Posterior vena cava (tissue), 2 donors: ENCODE measurements around the gene CNTNAP2. TPM values are rescaled to one million over a fixed set of nuclear protein-coding genes. Genes with fewer than 3 reads are reported as not detected.

Source experiments
- DNase-seq: peaks from one replicate; pipeline ENCODE4 v3.0.0-alpha.2; 2020; ENCODE audit warnings: low spot score
- intact Hi-C, 2 donors: fragments of 100-400 bp; cut with DNase I; formaldehyde crosslinking; loops; one replicate each; pipeline versions ENCODE4 v1.14.1 to v1.14.2; 2022 to 2023
- total RNA-seq, 2 donors: library from RNA; stranded (reverse); fragmentation: NEBNext Ultra II Directional; extraction: Animal tissue kit (Norgen Biotek cat#: 25700); gene quantifications; one replicate each; pipeline ENCODE4 v1.2.1, GENCODE V29; 2021
- donor health status: DM: yes; HTN: yes; CAD: no.
- donor health status: DM: yes; HTN: yes; CAD: no.

The CNTNAP2 gene
- total RNA-seq, 2 donors from 2014 or later: not detected

GRCh38 chr7:146787266-146787665, 670.7 kb downstream of the CNTNAP2 start:
- intact Hi-C loops: loop anchor here in 1 of 2 donors (5.0 kb wide), 1 partner anchor 835 kb away; no protein-coding TSS in a partner anchor
- DNase-seq: no peak

- intact Hi-C loops: loop anchor here in 1 of 2 donors (5.0 kb wide), 1 partner anchor 834 kb away; no protein-coding TSS in a partner anchor
- DNase-seq: no peak
Observed at GRCh38 chr7:146788008-146788407, 671.4 kb downstream of the CNTNAP2 start.

- no peak for DNase-seq
- intact Hi-C loops: no loop called here
Observed at GRCh38 chr7:146791344-146792285, 675.0 kb downstream of the CNTNAP2 start.

DNA sequence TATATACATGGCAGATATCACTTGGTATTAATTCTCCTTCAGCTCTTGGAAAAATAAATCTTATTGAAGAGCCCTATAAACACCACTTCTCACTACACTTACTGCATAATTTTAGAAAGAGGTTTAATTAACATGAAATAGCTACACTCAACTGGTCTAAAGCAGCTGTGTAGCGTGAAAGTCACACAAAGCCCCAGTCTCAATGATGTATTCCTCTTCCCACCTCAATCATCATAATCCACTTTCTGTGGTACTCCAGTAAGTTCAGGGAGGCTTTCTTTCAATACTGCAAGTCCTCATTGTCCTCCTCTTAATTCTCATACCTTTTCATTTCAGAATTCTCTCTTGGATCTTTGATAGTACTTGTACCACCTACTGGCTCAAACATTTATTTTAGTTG, 688.0 kb downstream of the CNTNAP2 start:
- no peak for DNase-seq
- intact Hi-C loops: no loop called here

DNA sequence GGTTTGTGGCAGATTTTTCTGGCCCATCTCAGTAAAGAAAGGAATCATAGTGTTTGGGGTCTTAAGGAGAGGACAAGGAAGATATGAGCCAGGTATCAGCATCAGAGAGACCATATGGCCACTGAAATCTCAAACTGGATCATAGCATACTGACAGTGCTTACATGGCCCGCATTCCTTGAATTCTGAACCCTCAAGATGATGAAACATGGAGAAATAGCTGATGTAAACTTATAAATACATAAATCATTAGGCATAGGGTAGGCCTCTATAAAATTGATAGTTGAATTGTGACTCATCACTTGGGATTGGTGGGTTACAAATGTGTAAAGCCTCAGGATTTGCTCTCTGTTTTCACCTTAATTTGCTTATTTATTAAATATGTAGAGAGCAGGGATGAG, 688.5 kb downstream of the CNTNAP2 start:
- intact Hi-C loops: no loop called here
- DNase-seq: no peak

DNA sequence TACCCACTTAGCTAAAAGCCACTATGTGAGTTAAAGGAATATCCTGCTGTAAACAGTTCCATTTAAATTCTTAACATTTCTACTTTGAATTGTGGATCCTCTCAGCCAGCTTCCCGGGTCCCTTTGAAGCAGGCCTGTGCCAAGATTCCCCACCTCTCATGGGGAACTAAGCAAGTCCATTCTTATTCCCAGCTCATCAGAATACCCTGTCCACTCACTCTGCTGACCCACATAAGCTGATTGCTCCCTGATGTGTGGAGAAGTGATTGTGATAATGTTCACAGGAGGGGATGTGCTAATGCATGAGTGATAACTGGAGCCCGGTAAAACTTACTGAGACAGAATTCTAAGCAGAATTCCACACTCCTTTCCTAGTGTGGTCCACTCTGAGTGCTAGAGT, 709.7 kb downstream of the CNTNAP2 start:
- intact Hi-C loops: no loop called here
- no peak for DNase-seq

DNA sequence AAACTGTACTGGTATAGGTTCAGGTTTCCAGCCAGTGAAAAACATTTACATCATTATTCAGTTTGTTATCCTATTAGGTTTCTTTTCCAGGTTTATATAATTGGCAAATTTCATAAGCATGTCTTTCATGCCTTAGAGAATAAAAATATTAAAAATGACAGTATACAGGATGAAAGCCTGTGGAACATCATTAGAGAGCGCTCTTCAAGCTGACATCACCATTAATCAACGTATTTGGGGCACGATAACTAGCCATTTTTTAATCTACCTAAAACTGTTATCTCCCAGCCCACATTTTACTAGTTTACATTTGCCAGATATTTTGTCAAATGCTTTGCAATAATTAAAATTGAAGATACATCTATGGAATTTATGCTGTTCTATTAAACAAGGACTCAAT, 714.1 kb downstream of the CNTNAP2 start:
- DNase-seq: no peak
- intact Hi-C loops: loop anchor here in 1 of 2 donors (2.0 kb wide), 1 partner anchor 52 kb away; no protein-coding TSS in a partner anchor

- intact Hi-C loops: loop anchor here in 1 of 2 donors (2.0 kb wide), 1 partner anchor 53 kb away; no protein-coding TSS in a partner anchor
- no peak for DNase-seq
Observed at GRCh38 chr7:146831875-146832274, 715.3 kb downstream of the CNTNAP2 start.

DNA sequence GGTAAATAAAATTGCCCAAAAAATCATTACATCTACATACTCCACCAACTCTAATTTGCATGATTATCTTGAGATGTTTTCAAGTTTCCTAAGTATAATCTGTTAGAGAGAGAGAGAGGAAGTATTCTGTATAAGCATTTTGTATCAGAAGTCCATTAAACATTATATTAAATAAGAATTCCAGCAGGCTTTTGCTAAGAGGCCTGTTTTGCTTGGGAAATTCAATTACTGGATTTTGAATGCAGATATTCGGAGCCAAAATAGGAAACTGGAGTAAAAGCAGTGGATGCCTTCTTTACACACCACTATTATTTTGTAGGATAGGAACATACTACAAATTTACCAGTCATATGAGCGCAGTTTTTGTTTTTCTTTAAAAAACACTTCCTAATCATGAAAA, 727.8 kb downstream of the CNTNAP2 start:
- intact Hi-C loops: no loop called here
- DNase-seq: no peak

- intact Hi-C loops: no loop called here
- DNase-seq: no peak
Observed at GRCh38 chr7:146858690-146859089, 742.1 kb downstream of the CNTNAP2 start.

- intact Hi-C loops: no loop called here
- DNase-seq: no peak
Observed at GRCh38 chr7:146861701-146862100, 745.1 kb downstream of the CNTNAP2 start.

GRCh38 chr7:146862415-146862814, 745.8 kb downstream of the CNTNAP2 start:
- no peak for DNase-seq
- intact Hi-C loops: no loop called here

- intact Hi-C loops: no loop called here
- DNase-seq: no peak
Observed at GRCh38 chr7:146864644-146865043, 748.0 kb downstream of the CNTNAP2 start.

- intact Hi-C loops: no loop called here
- DNase-seq: no peak
Observed at GRCh38 chr7:146865696-146866095, 749.1 kb downstream of the CNTNAP2 start.

- no peak for DNase-seq
- intact Hi-C loops: no loop called here
Observed at GRCh38 chr7:146874722-146875121, 758.1 kb downstream of the CNTNAP2 start.

- DNase-seq: no peak
- intact Hi-C loops: no loop called here
Observed at GRCh38 chr7:146875237-146875785, 758.7 kb downstream of the CNTNAP2 start.

- intact Hi-C loops: no loop called here
- DNase-seq: no peak
Observed at GRCh38 chr7:146875981-146876380, 759.4 kb downstream of the CNTNAP2 start.

DNA sequence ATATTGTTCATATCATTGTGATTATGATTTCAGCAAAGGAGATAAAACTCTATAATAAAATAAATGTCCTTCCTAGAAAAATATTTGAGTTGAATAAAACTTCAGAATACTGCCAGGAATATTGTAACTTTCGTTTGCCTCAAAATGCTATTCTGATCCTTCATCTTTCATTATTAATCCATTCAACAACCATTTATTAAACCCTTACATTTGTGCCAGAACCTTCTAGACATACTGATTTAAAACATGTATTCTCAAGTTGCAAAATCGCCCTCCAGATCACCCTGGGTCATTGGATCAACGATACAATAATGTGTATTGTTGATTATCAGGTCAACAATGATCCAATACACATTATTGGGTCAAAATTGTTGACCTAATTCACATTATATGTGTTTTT, 759.8 kb downstream of the CNTNAP2 start:
- no peak for DNase-seq
- intact Hi-C loops: no loop called here

DNA sequence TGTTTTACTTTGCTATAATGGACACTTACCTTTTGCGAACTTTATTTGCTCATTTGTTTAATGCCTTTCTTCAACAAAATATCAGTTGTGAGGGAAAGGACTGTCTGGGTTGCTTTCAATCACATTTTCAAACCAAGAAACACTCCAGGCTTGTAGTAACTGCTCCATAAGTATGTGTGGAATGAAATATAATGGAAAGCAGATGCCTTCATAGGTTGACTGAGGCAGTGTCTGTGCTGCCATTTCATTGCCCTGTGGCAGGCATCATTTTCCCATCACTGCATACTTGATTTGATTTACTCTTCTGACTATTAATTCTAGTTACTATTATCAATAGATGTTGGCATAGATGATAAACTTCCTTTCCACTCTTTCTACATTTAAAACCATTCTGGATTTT, 762.3 kb downstream of the CNTNAP2 start:
- no peak for DNase-seq
- intact Hi-C loops: no loop called here

DNA sequence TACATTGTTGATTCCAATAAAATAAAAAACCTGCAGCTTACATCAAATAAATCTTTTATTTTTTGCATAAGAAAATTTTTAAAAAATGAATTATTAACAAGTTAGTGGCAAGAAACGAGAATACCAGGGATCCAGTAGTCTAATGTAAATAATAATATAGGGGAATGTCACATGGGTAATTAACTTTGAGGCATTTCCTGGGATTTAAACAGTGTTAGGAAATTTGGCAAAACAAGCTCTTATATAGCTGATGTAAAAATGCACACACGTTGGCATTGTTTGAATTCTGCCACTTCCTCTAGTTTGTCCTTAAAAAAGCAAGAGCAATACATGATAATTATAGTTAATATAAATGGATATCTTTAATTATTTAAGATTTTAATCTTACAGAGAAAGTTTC, 768.6 kb downstream of the CNTNAP2 start:
- intact Hi-C loops: no loop called here
- DNase-seq: no peak
